NK-92 treated with Interleukin-12 subunit alpha and Interleukin-12 subunit beta, amount 100 ng/mL, for 24 hours (cell line): ENCODE results near the gene RAP1GAP2.
"Not testable (repeated sequence)": the region's sequence is repeated elsewhere in the genome, so short reads cannot be mapped to it uniquely, and the experiment has no call there.

ENCODE experiments used
- DNase-seq: peaks from one replicate; lab custom pipeline; 2025; lab: John Stamatoyannopoulos, UW

Gene RAP1GAP2

GRCh38 chr17:2998469-2998901, 202.2 kb downstream of the RAP1GAP2 start:
- DNase-seq: not testable (repeated sequence)

GRCh38 chr17:3002538-3003295, 206.5 kb downstream of the RAP1GAP2 start:
- no peak for DNase-seq

- no peak for DNase-seq
Measured at GRCh38 chr17:3003296-3004149, 207.3 kb downstream of the RAP1GAP2 start.

GRCh38 chr17:3004150-3004801, 208.0 kb downstream of the RAP1GAP2 start:
- DNase-seq: no peak

- DNase-seq: no peak
Measured at GRCh38 chr17:3004925-3005324, 208.7 kb downstream of the RAP1GAP2 start.

- no peak for DNase-seq
Measured at GRCh38 chr17:3005696-3006095, 209.5 kb downstream of the RAP1GAP2 start.

- no peak for DNase-seq
Measured at GRCh38 chr17:3006801-3007200, 210.6 kb downstream of the RAP1GAP2 start.

- DNase-seq: no peak
Measured at GRCh38 chr17:3007651-3008121, 211.4 kb downstream of the RAP1GAP2 start.

- DNase-seq: no peak
Measured at GRCh38 chr17:3008336-3009288, 212.4 kb downstream of the RAP1GAP2 start.

- no peak for DNase-seq
Measured at GRCh38 chr17:3009411-3009920, 213.2 kb downstream of the RAP1GAP2 start.

- DNase-seq: no peak
Measured at GRCh38 chr17:3011891-3012290, 215.7 kb downstream of the RAP1GAP2 start.

- peak; percentile 11 for DNase-seq
Measured at GRCh38 chr17:3012926-3013581, 216.8 kb downstream of the RAP1GAP2 start.

GRCh38 chr17:3015890-3016289, 219.7 kb downstream of the RAP1GAP2 start:
- no peak for DNase-seq

- DNase-seq: no peak
Measured at GRCh38 chr17:3017936-3018335, 221.7 kb downstream of the RAP1GAP2 start.

- no peak for DNase-seq
Measured at GRCh38 chr17:3019761-3020160, 223.5 kb downstream of the RAP1GAP2 start.

- no peak for DNase-seq
Measured at GRCh38 chr17:3020381-3020780, 224.1 kb downstream of the RAP1GAP2 start.

GRCh38 chr17:3022197-3022596, 226.0 kb downstream of the RAP1GAP2 start:
- no peak for DNase-seq

- DNase-seq: no peak
Measured at GRCh38 chr17:3024346-3024745, 228.1 kb downstream of the RAP1GAP2 start.

GRCh38 chr17:3025421-3026124, 229.3 kb downstream of the RAP1GAP2 start:
- no peak for DNase-seq
